Gastrocnemius medialis (tissue), 4 donors: ENCODE data around the gene DNAH2.
"Not testable (repeated sequence)": the region's sequence is repeated elsewhere in the genome, so short reads cannot be mapped to it uniquely, and the experiment has no call there.

ENCODE experiments used
- POLR2A ChIP-seq, 2 donors: fragments of 450-650 bp; IDR thresholded peaks; one replicate each; pipeline ENCODE4 v1.6.1; 2017; ENCODE audit warnings: antibody characterized with exemption in 2 of 2, mild to moderate bottlenecking in 2 of 2, moderate library complexity in 2 of 2
- TF ChIP-seq, protein P1 (sequence below), 5 experiments: fragments of 450-650 bp in 3 of 5; fragments of 200-600 bp in 2 of 5; sonication (generic) in 2 of 5; IDR thresholded peaks in 4 of 5; conservative IDR thresholded peaks in 1 of 5; 1 replicate in 4 of 5; 2 replicates in 1 of 5; pipeline ENCODE4 v1.5.1; 2016 to 2019; ENCODE audit warnings: antibody characterized with exemption in 5 of 5, mild to moderate bottlenecking in 3 of 5, moderate library complexity in 3 of 5

GRCh38 chr17:7864384-7864783 lies 146.8 kb downstream of the DNAH2 start:
- TF ChIP-seq, protein P1, sequence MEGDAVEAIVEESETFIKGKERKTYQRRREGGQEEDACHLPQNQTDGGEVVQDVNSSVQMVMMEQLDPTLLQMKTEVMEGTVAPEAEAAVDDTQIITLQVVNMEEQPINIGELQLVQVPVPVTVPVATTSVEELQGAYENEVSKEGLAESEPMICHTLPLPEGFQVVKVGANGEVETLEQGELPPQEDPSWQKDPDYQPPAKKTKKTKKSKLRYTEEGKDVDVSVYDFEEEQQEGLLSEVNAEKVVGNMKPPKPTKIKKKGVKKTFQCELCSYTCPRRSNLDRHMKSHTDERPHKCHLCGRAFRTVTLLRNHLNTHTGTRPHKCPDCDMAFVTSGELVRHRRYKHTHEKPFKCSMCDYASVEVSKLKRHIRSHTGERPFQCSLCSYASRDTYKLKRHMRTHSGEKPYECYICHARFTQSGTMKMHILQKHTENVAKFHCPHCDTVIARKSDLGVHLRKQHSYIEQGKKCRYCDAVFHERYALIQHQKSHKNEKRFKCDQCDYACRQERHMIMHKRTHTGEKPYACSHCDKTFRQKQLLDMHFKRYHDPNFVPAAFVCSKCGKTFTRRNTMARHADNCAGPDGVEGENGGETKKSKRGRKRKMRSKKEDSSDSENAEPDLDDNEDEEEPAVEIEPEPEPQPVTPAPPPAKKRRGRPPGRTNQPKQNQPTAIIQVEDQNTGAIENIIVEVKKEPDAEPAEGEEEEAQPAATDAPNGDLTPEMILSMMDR (IDR thresholded peaks at IDR 0.05 in 4 of 5, conservative IDR thresholded peaks at IDR 0.05 in 1 of 5): not testable (repeated sequence)
- not testable (repeated sequence) for TF ChIP-seq POLR2A (IDR thresholded peaks at IDR 0.05)
